HG03066 (cell line): ENCODE data around the gene SMYD3.

ENCODE experiments used
- ATAC-seq: cut with Tn5 transposase; IDR thresholded peaks from one replicate; pipeline ENCODE4 v1.9.1; 2021; ENCODE audit warnings: low read depth; ENCODE audit not compliant: unreplicated experiment

The SMYD3 gene

GRCh38 chr1:246283771-246284410 lies 223.2 kb downstream of the SMYD3 start:
- no peak for ATAC-seq

GRCh38 chr1:246281639-246282038 lies 225.4 kb downstream of the SMYD3 start:
- ATAC-seq, result no peak

GRCh38 chr1:246281195-246281594 lies 225.9 kb downstream of the SMYD3 start:
- ATAC-seq, result no peak

GRCh38 chr1:246280551-246280950 lies 226.5 kb downstream of the SMYD3 start:
- no peak for ATAC-seq

- ATAC-seq, result no peak
Observed at GRCh38 chr1:246279402-246279801, 227.7 kb downstream of the SMYD3 start.

GRCh38 chr1:246278371-246278770 lies 228.7 kb downstream of the SMYD3 start:
- ATAC-seq, result no peak

- no peak for ATAC-seq
Observed at GRCh38 chr1:246275036-246275435, 232.0 kb downstream of the SMYD3 start.

- ATAC-seq, result no peak
Observed at GRCh38 chr1:246274186-246274585, 232.9 kb downstream of the SMYD3 start.

- ATAC-seq, result no peak
Observed at GRCh38 chr1:246271516-246271915, 235.6 kb downstream of the SMYD3 start.

- no peak for ATAC-seq
Observed at GRCh38 chr1:246270236-246270635, 236.8 kb downstream of the SMYD3 start.

- no peak for ATAC-seq
Observed at GRCh38 chr1:246269466-246269865, 237.6 kb downstream of the SMYD3 start.

- ATAC-seq, result no peak
Observed at GRCh38 chr1:246267896-246268295, 239.2 kb downstream of the SMYD3 start.

GRCh38 chr1:246267426-246267825 lies 239.7 kb downstream of the SMYD3 start:
- ATAC-seq, result no peak

GRCh38 chr1:246265481-246265880 lies 241.6 kb downstream of the SMYD3 start:
- no peak for ATAC-seq

- ATAC-seq, result no peak
Observed at GRCh38 chr1:246262281-246262680, 244.8 kb downstream of the SMYD3 start.

- ATAC-seq, result no peak
Observed at GRCh38 chr1:246261639-246262038, 245.4 kb downstream of the SMYD3 start.

GRCh38 chr1:246258250-246258649 lies 248.8 kb downstream of the SMYD3 start:
- no peak for ATAC-seq

GRCh38 chr1:246255773-246256172 lies 251.3 kb downstream of the SMYD3 start:
- no peak for ATAC-seq

GRCh38 chr1:246254854-246255253 lies 252.2 kb downstream of the SMYD3 start:
- ATAC-seq, result no peak

- ATAC-seq, result no peak
Observed at GRCh38 chr1:246246430-246246829, 260.6 kb downstream of the SMYD3 start.

GRCh38 chr1:246245541-246245940 lies 261.5 kb downstream of the SMYD3 start:
- ATAC-seq, result no peak

GRCh38 chr1:246232126-246232525 lies 275.0 kb downstream of the SMYD3 start:
- no peak for ATAC-seq

- no peak for ATAC-seq
Observed at GRCh38 chr1:246226041-246226440, 281.0 kb downstream of the SMYD3 start.
